ENCODE measurements around the gene FGFR2. TPM values are rescaled to one million over a fixed set of nuclear protein-coding genes. Genes with fewer than 3 reads are reported as not detected.
A peak's percentile ranks its signal among the peaks of the same experiment; 100 is the strongest.
"Not testable (repeated sequence)": the region's sequence is repeated elsewhere in the genome, so short reads cannot be mapped to it uniquely, and the experiment has no call there.

Gene FGFR2
- total RNA-seq, 2 experiments from 2014 or later: not detected

DNA sequence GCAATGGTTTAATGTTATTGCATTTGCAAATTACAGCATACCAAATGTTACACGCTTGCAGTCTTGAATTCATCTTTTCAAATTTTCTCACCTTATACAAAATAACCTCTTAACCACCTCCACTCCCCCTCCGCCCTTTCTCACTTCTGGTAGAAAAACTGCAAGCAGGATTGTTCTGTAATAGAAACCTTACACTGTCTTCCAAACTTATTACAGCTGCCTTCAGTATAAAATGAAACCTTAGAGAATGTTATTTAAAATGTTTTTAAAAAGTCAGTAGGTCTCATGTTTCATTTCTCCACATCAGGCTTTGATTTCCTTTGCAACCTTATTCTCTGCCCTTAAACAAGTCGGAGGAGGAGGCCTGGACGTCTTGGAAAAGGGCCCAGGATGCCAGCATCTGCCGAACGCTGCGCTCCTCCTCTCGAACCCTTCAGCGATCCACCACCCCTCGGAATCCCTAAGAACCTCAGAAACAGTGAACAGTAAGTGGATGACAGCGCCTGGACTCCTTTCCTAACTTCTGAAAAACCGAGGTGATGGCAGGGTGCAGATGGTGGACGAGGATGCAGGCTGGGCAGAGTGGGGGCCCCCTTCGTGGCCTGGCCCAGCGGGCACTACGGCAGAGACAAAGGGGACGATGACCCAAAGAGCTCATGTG lies 74.0 kb downstream of the FGFR2 start:
- H3K27me3 Mint-ChIP-seq: no peaks in the 10 kb centered on the region
- ChIA-PET POLR2A (no interaction called here), CTCF (no interaction called here)
- no peak overlapping the region for H3K27ac Mint-ChIP-seq
- H3K9me3 Mint-ChIP-seq (ENCODE audit: low read depth): peaks cover 3% of the 10 kb centered on the region
- no peak for DNase-seq
- H3K36me3 Mint-ChIP-seq (ENCODE audit: low read depth): no peaks in the 10 kb centered on the region
- intact Hi-C loops (cut with DNase I, micrococcal nuclease): no loop called here
- no peak for ATAC-seq
- no peaks in the 10 kb centered on the region for H3K4me1 Mint-ChIP-seq
- H3K4me3 Mint-ChIP-seq: no peak overlapping the region

DNA sequence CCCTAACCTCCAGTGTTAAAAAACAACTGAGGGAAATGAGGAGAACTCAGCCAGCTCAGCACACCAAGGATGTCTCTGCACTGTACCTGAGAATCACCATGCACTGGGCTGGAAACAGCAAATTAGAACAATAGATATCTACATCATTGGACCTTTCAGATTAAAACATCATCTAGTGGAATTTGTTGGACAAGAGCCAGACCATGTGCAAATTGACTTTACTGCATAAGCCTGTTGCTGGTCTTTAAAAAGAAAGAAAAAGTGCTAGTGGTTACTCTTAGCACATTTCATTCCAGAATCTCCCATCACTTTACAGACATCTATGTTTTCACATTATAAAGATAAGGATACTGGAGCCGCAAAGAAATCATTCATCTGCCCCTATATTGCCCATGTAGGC lies 75.4 kb downstream of the FGFR2 start:
- H3K9me3 Mint-ChIP-seq (ENCODE audit: low read depth): peaks cover 3% of the 10 kb centered on the region

DNA sequence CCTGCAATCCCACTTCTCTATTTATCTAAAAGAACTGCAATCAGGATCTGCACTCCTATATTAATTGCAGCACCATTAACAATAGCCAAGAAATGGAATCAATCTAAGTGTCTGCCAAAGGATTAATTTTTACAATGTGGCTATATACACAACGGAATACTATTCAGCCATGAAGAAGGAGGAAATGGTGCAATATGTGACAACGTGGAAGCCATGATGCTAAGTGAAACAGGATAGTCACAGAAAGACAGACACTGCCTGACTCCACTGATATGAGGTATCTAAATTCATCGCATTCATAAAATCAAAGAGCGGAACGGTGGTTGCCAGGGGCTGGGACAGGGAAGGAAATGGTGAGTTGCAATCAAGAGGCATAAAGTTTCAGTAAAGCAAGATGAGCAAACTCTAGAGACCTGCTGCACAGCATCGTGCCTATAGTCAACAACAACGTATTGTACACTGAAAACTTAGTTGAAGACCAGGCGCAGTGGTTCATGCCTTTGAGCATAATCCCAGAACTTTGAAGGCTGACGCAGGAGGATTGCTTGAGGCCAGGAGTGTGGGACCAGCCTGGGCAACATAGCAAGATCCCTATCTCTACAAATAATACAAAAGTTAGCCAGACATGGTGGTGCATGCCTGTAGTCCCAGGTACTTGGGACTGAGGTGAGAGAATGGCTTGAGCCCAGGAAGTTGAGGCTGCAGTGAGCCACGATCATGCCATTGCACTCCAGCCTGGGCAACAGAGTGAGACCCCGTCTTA lies 76.3 kb downstream of the FGFR2 start:
- no peaks in the 10 kb centered on the region for H3K36me3 Mint-ChIP-seq (ENCODE audit: low read depth)
- no peaks in the 10 kb centered on the region for H3K4me1 Mint-ChIP-seq
- H3K27ac Mint-ChIP-seq: no peak overlapping the region
- peaks cover 3% of the 10 kb centered on the region for H3K9me3 Mint-ChIP-seq (ENCODE audit: low read depth)
- intact Hi-C loops (cut with DNase I, micrococcal nuclease): no loop called here
- CTCF ChIA-PET: no interaction called here
- no peaks in the 10 kb centered on the region for H3K27me3 Mint-ChIP-seq
- DNase-seq (no peak), ATAC-seq (no peak)
- POLR2A ChIA-PET: no interaction called here
- no peak overlapping the region for H3K4me3 Mint-ChIP-seq

More for the DNA sequence above, 75.4 kb downstream of the FGFR2 start:
- POLR2A ChIA-PET: no interaction called here
- no peaks in the 10 kb centered on the region for H3K27me3 Mint-ChIP-seq
- no peak overlapping the region for H3K27ac Mint-ChIP-seq
- intact Hi-C loops (cut with DNase I, micrococcal nuclease): no loop called here
- DNase-seq (no peak), ATAC-seq (no peak)
- H3K4me1 Mint-ChIP-seq: no peaks in the 10 kb centered on the region
- no peak overlapping the region for H3K4me3 Mint-ChIP-seq
- CTCF ChIA-PET: no interaction called here
- H3K36me3 Mint-ChIP-seq (ENCODE audit: low read depth): no peaks in the 10 kb centered on the region

DNA sequence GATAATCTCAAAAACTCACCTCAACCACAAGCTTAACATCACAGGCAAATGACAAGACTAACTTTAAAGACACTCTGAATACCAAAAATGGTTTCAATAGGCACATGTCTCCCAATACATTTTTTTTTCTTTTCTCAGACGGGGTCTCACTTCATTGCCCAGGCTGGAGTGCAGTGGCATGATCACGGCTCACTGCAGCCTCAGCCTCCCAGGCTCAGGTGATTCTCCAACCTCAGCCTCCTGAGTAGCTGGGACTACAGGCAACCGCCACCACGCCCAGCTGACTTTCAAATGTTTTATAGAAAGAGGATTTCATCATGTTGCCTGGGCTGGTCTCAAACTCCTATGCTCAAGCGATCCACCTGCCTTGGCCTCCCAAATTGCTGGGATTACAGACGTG lies 77.7 kb downstream of the FGFR2 start:
- H3K27ac Mint-ChIP-seq; H3K4me3 Mint-ChIP-seq; H3K4me1 Mint-ChIP-seq; H3K9me3 Mint-ChIP-seq (ENCODE audit: low read depth); ATAC-seq; H3K36me3 Mint-ChIP-seq (ENCODE audit: low read depth); POLR2A ChIA-PET; intact Hi-C loops (cut with DNase I, micrococcal nuclease); DNase-seq; H3K27me3 Mint-ChIP-seq: not testable (repeated sequence)
- CTCF ChIA-PET: interaction anchor here (0.9 kb wide), 1 partner anchor 80 kb away, joined by 3 read pairs; no protein-coding TSS in a partner anchor

DNA sequence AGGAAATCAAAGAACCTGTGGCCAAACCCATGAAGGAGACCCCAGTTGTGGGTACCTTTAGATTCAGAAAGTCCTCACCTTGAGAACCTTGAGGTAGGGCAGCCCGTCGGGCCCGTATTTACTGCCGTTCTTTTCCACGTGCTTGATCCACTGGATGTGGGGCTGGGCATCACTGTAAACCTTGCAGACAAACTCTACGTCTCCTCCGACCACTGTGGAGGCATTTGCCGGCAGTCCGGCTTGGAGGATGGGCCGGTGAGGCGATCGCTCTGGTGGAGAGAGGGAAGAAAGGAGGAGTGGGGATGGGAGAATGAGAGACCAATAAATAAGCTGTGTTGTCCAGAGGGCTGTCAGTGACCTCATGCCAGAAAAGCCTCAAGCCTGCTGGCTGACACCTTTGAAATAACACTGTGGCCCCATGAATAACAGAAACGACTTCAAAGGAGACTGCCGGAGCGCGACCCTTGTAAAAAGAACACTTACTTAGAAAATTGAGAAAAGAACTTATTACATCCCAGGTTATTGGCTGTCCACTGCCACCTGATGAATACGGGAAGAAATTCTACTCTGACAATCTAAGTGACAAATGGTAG lies 78.2 kb downstream of the FGFR2 start:
- Mint-ChIP-seq H3K9me3 (ENCODE audit: low read depth) (peaks cover 3% of the 10 kb centered on the region), H3K36me3 (ENCODE audit: low read depth) (no peaks in the 10 kb centered on the region), H3K27me3 (no peaks in the 10 kb centered on the region), H3K4me1 (peaks cover 4% of the 10 kb centered on the region), H3K27ac (no peak overlapping the region), H3K4me3 (no peak overlapping the region)
- ChIA-PET CTCF (interaction anchor here (0.7 to 0.9 kb wide), 2 partner anchors 81 to 447 kb away, joined by 3 read pairs; no protein-coding TSS in a partner anchor), POLR2A (no interaction called here)
- DNase-seq (no peak), ATAC-seq (no peak)
- intact Hi-C loops (cut with DNase I, micrococcal nuclease): no loop called here

DNA sequence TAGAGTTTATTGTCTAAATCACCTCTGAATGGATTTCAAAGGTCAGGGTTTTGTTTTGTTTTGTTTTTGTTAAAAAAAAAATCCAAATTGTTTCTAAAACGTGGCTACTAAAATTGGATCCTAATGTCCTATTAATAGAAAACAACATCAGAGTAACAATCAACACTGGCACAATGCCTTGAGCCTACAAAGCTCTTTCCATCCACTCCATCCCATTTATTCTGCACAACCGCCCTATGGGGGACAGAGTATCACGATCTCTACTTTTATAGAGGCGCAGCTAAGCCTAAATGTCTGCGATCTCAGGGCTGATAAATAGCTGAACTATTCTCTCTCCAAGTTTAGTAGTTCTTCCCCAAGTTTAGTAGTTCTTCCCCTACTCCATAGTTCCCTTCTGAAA lies 78.8 kb downstream of the FGFR2 start:
- Mint-ChIP-seq H3K4me3 (no peak overlapping the region), H3K4me1 (peaks cover 4% of the 10 kb centered on the region), H3K9me3 (ENCODE audit: low read depth) (peaks cover 3% of the 10 kb centered on the region), H3K27me3 (no peaks in the 10 kb centered on the region), H3K27ac (no peak overlapping the region), H3K36me3 (ENCODE audit: low read depth) (no peaks in the 10 kb centered on the region)
- no peak for DNase-seq
- intact Hi-C loops (cut with DNase I, micrococcal nuclease): no loop called here
- ATAC-seq: no peak
- ChIA-PET CTCF (interaction anchor here (0.7 kb wide), 1 partner anchor 446 kb away, joined by 3 read pairs; no protein-coding TSS in a partner anchor), POLR2A (no interaction called here)

DNA sequence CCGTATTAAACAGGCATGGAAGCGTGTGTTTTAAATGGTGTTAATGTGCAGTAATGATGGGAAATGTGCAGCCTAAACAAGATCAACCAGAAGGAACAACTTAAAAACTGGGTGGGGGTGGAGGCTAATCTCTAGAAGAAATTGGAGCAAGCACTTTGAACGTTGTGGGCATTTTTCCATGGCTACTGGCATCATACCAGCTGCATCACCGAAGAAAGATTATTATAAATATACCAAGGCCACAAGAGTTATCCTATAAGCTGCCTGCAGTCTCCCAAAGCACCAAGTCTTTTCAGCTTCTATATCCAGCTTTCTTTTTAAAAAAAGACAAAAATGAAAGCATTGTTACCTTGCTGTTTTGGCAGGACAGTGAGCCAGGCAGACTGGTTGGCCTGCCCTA lies 79.9 kb downstream of the FGFR2 start:
- intact Hi-C loops (cut with DNase I, micrococcal nuclease): no loop called here
- Mint-ChIP-seq H3K4me3 (no peak overlapping the region), H3K36me3 (ENCODE audit: low read depth) (no peaks in the 10 kb centered on the region), H3K27ac (no peak overlapping the region), H3K4me1 (peaks cover 4% of the 10 kb centered on the region), H3K9me3 (ENCODE audit: low read depth) (peaks cover 3% of the 10 kb centered on the region), H3K27me3 (no peaks in the 10 kb centered on the region)
- DNase-seq (no peak), ATAC-seq (no peak)
- ChIA-PET POLR2A (no interaction called here), CTCF (no interaction called here)

DNA sequence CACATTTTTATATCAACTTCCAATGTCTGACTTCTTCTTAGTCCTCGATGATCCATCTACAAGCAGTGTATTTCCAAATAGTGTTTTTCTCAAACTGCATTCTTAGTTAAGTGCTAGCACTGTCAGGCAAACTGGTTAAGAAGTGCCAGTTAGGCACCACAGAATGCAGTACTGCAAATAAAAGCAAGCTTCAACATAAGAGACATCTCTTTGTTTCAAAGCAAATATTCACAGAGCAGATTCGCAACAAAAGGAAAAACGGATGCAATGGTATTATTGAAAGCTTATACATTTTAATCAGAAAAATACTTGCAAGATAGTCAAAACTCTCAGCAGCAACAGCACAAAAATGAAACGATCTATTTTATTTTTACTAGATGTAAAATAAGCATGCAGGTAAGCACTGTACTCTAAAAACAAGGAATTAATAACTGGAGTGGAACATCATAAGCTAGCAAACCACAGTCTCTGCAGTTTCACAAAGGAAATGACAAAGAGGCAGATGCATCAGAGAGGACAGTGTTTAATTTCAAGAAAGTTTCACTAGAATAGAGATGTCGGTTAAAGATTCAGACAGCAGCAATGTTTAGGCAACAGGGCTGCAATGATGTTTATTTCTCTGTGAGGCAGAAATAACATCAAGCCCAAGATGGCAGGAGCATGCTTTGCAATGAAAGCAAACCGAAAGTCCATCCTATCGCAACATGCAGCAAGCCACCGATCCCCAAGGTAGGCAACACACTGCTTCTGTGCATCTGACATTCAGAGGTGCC lies 82.0 kb downstream of the FGFR2 start:
- H3K27ac Mint-ChIP-seq: no peak overlapping the region
- intact Hi-C loops (cut with DNase I, micrococcal nuclease): no loop called here
- H3K27me3 Mint-ChIP-seq: no peaks in the 10 kb centered on the region
- H3K36me3 Mint-ChIP-seq (ENCODE audit: low read depth): no peaks in the 10 kb centered on the region
- DNase-seq (no peak), ATAC-seq (peak; percentile 61)
- ChIA-PET CTCF (no interaction called here), POLR2A (no interaction called here)
- no peaks in the 10 kb centered on the region for H3K9me3 Mint-ChIP-seq (ENCODE audit: low read depth)
- H3K4me3 Mint-ChIP-seq: no peak overlapping the region
- peaks cover 4% of the 10 kb centered on the region for H3K4me1 Mint-ChIP-seq

DNA sequence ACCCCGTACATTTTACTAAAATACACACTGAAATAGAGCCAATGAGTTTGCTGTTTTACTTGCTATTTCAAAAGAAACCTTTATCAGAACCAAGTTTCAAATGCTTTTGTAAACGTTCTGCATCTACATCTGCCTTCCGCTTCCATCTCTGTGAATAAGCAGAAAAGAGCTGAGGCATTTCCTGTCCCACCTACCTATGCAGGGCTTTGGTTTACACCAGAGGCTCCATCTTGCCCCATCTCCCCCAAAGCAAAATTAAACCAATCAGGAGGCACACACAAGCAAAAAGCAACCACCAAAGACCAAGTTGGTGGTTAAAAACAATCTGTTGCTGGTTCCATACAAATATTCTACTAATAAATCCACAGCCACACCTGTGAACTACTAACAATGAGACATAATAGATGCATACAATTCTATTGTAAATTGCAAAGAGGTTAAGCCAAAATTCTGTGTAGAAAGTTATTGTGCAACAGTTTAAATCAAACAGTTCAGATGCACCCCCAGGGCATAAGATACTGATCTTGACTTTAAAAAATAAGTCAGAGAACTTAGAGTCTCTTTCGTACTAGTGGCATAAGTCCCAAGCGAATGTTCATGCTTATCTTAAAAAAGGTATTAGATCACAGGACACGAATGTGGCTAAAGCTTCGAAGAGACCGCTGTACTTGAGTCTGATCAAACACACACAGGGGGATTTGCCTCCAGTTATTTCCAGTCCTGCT lies 83.9 kb downstream of the FGFR2 start:
- CTCF ChIA-PET: no interaction called here
- no peak for DNase-seq
- Mint-ChIP-seq H3K27ac (no peak overlapping the region), H3K36me3 (ENCODE audit: low read depth) (no peaks in the 10 kb centered on the region), H3K9me3 (ENCODE audit: low read depth) (no peaks in the 10 kb centered on the region), H3K4me3 (no peak overlapping the region), H3K4me1 (peaks cover 4% of the 10 kb centered on the region), H3K27me3 (no peaks in the 10 kb centered on the region)
- POLR2A ChIA-PET: no interaction called here
- no peak for ATAC-seq
- intact Hi-C loops (cut with DNase I, micrococcal nuclease): no loop called here

DNA sequence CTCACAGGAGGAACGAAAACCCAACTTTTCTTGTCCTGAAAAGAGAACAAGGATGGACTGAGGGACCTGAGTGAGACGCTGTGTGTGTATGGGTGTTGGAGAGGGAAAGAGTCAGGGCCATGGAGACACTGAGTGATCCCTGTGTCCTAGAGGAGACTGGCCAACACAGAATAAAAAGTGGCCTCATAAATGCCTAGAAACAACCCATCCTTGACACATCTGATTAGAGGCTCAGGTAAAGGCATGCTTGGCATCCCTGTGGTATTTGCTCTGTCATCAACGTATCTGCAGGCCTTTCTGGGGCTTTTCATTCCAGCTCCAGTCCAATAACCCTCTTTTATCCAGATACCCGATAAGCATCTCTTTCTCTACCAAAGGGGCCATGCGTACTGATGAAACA lies 86.3 kb downstream of the FGFR2 start:
- Mint-ChIP-seq H3K27ac (no peak overlapping the region), H3K9me3 (ENCODE audit: low read depth) (no peaks in the 10 kb centered on the region), H3K27me3 (no peaks in the 10 kb centered on the region), H3K4me1 (peaks cover 4% of the 10 kb centered on the region), H3K36me3 (ENCODE audit: low read depth) (no peaks in the 10 kb centered on the region), H3K4me3 (no peak overlapping the region)
- DNase-seq: no peak
- CTCF ChIA-PET: no interaction called here
- POLR2A ChIA-PET: no interaction called here
- intact Hi-C loops (cut with DNase I, micrococcal nuclease): no loop called here
- ATAC-seq: no peak

DNA sequence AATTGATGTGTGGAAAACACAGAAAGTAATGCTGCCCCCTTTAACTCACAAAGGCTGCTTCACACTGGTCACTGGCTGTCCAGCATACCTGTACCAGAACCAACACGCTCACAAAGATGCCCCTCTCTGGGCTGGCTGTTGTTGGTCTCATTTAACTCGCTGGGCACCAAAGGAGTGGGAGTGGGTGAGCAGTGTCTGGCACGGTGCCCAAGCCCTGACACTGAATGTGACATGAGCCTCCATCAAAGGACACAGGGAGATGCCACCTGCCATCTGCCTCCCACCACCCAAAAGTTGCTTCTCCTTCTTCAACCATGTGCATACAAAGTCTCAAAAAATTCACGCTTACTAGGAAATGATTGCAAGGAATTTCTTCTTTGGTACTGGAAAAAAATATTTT lies 86.8 kb downstream of the FGFR2 start:
- no peaks in the 10 kb centered on the region for H3K36me3 Mint-ChIP-seq (ENCODE audit: low read depth)
- ATAC-seq (no peak), DNase-seq (no peak)
- H3K4me1 Mint-ChIP-seq: peaks cover 4% of the 10 kb centered on the region
- H3K27me3 Mint-ChIP-seq: no peaks in the 10 kb centered on the region
- POLR2A ChIA-PET: no interaction called here
- no peak overlapping the region for H3K4me3 Mint-ChIP-seq
- intact Hi-C loops (cut with DNase I, micrococcal nuclease): no loop called here
- H3K27ac Mint-ChIP-seq: no peak overlapping the region
- H3K9me3 Mint-ChIP-seq (ENCODE audit: low read depth): no peaks in the 10 kb centered on the region
- CTCF ChIA-PET: interaction anchor here (0.6 kb wide), 1 partner anchor 752 kb away, joined by 3 read pairs; no protein-coding TSS in a partner anchor
